ES-I3 (cell line): ENCODE results near the gene C9orf78.

ENCODE experiments used
- H3K36me3 ChIP-seq: 2 replicates; pipeline ENCODE4 v1.6.1; 2013; ENCODE audit warnings: mild to moderate bottlenecking, low read length, control low read depth, moderate library complexity; ENCODE audit not compliant: insufficient read depth
- H3K4me1 ChIP-seq: 2 replicates; pipeline ENCODE4 v1.6.1; 2013; ENCODE audit warnings: mild to moderate bottlenecking, control low read depth, low read length; ENCODE audit not compliant: insufficient read depth
- H3K9ac ChIP-seq: 2 replicates; pipeline ENCODE4 v1.6.1; 2013; ENCODE audit warnings: low read depth, mild to moderate bottlenecking, low read length, moderate library complexity
- H3K9me3 ChIP-seq: 2 replicates; pipeline ENCODE4 v1.6.1; 2013; ENCODE audit warnings: mild to moderate bottlenecking, low read length, moderate library complexity; ENCODE audit not compliant: control insufficient read depth, insufficient read depth

Gene C9orf78

GRCh38 chr9:129816501-129817435 is 18.3 kb downstream of the C9orf78 start:
- H3K4me1 ChIP-seq, result no peaks in the 10 kb centered on the region
- H3K9me3 ChIP-seq, result no peaks in the 10 kb centered on the region
- no peak overlapping the region for H3K9ac ChIP-seq
- peaks cover 16% of the 10 kb centered on the region for H3K36me3 ChIP-seq

GRCh38 chr9:129815278-129815677 is 19.8 kb downstream of the C9orf78 start:
- H3K9ac ChIP-seq, result no peak overlapping the region
- H3K9me3 ChIP-seq, result no peaks in the 10 kb centered on the region
- H3K4me1 ChIP-seq, result no peaks in the 10 kb centered on the region
- H3K36me3 ChIP-seq, result peaks cover 16% of the 10 kb centered on the region

GRCh38 chr9:129814432-129815223 is 20.4 kb downstream of the C9orf78 start:
- H3K36me3 ChIP-seq, result peaks cover 18% of the 10 kb centered on the region
- H3K9ac ChIP-seq, result no peak overlapping the region
- H3K4me1 ChIP-seq, result no peaks in the 10 kb centered on the region
- no peaks in the 10 kb centered on the region for H3K9me3 ChIP-seq

- Histone ChIP-seq H3K4me1 (no peaks in the 10 kb centered on the region), H3K9me3 (no peaks in the 10 kb centered on the region), H3K9ac (no peak overlapping the region), H3K36me3 (peaks cover 15% of the 10 kb centered on the region)
Measured at GRCh38 chr9:129813661-129814060, 21.4 kb downstream of the C9orf78 start.

- Histone ChIP-seq H3K4me1 (no peaks in the 10 kb centered on the region), H3K36me3 (peaks cover 8% of the 10 kb centered on the region), H3K9ac (no peak overlapping the region)
Measured at GRCh38 chr9:129812385-129812784, 22.7 kb downstream of the C9orf78 start.

GRCh38 chr9:129811967-129812363 is 23.1 kb downstream of the C9orf78 start:
- H3K4me1 ChIP-seq, result no peaks in the 10 kb centered on the region
- H3K9me3 ChIP-seq, result no peaks in the 10 kb centered on the region
- peaks cover 8% of the 10 kb centered on the region for H3K36me3 ChIP-seq
- H3K9ac ChIP-seq, result no peak overlapping the region

More at GRCh38 chr9:129812385-129812784, 22.7 kb downstream of the C9orf78 start:
- H3K9me3 ChIP-seq, result no peaks in the 10 kb centered on the region

GRCh38 chr9:129810788-129811187 is 24.3 kb downstream of the C9orf78 start:
- Histone ChIP-seq H3K4me1 (no peaks in the 10 kb centered on the region), H3K36me3 (peaks cover 8% of the 10 kb centered on the region), H3K9me3 (no peaks in the 10 kb centered on the region), H3K9ac (no peak overlapping the region)

- Histone ChIP-seq H3K4me1 (no peaks in the 10 kb centered on the region), H3K36me3 (peaks cover 4% of the 10 kb centered on the region), H3K9me3 (no peaks in the 10 kb centered on the region), H3K9ac (no peak overlapping the region)
Measured at GRCh38 chr9:129810116-129810515, 25.0 kb downstream of the C9orf78 start.

GRCh38 chr9:129809346-129809745 is 25.7 kb downstream of the C9orf78 start:
- H3K4me1 ChIP-seq, result no peaks in the 10 kb centered on the region
- H3K36me3 ChIP-seq, result peaks cover 2% of the 10 kb centered on the region
- no peak overlapping the region for H3K9ac ChIP-seq
- H3K9me3 ChIP-seq, result no peaks in the 10 kb centered on the region

GRCh38 chr9:129806061-129806460 is 29.0 kb downstream of the C9orf78 start:
- Histone ChIP-seq H3K36me3 (peaks cover 2% of the 10 kb centered on the region), H3K4me1 (no peaks in the 10 kb centered on the region; the same call in 1 of the 2 replicates), H3K9me3 (no peaks in the 10 kb centered on the region), H3K9ac (no peak overlapping the region)

GRCh38 chr9:129803676-129804060 is 31.4 kb downstream of the C9orf78 start:
- Histone ChIP-seq H3K36me3 (no peaks in the 10 kb centered on the region), H3K4me1 (no peaks in the 10 kb centered on the region; the same call in 1 of the 2 replicates), H3K9ac (peak overlapping the region; percentile 87), H3K9me3 (no peaks in the 10 kb centered on the region)

GRCh38 chr9:129802833-129803675 is 32.0 kb downstream of the C9orf78 start, which contains the start of gene TOR1B:
Gene TOR1B, plus strand, starts transcription at chr9:129803184. Its CDS starts 29 bp downstream, at chr9:129803213.
- H3K9ac ChIP-seq, result peak within 1 kb of the TSS; percentile 87
- no peaks in the 10 kb centered on the region; the same call in 1 of the 2 replicates for H3K4me1 ChIP-seq
- H3K36me3 ChIP-seq, result no peaks in the 10 kb centered on the region
- H3K9me3 ChIP-seq, result no peaks in the 10 kb centered on the region

GRCh38 chr9:129801504-129801903 is 33.6 kb downstream of the C9orf78 start:
- Histone ChIP-seq H3K9me3 (no peaks in the 10 kb centered on the region), H3K4me1 (no peaks in the 10 kb centered on the region; the same call in 1 of the 2 replicates), H3K36me3 (no peaks in the 10 kb centered on the region), H3K9ac (no peak overlapping the region)

GRCh38 chr9:129798973-129799372 is 36.1 kb downstream of the C9orf78 start:
- no peaks in the 10 kb centered on the region; the same call in 1 of the 2 replicates for H3K4me1 ChIP-seq
- no peaks in the 10 kb centered on the region for H3K36me3 ChIP-seq
- no peak overlapping the region for H3K9ac ChIP-seq
- no peaks in the 10 kb centered on the region for H3K9me3 ChIP-seq
